ENCODE measurements around the gene SLC6A8.

- TF ChIP-seq POLR2AphosphoS5 (IDR thresholded peaks at IDR 0.05) (no peak), CTCF (IDR thresholded peaks at IDR 0.05) (no peak)
Measured at GRCh38 chrX:153734871-153735270, 47.1 kb downstream of the SLC6A8 start.
